NT2/D1 (cell line): ENCODE results near the gene SRGAP3.

Experiments
- DNase-seq: peaks from one replicate; pipeline ENCODE4 v3.0.0-alpha.2; 2011; ENCODE audit warnings: low read depth, low spot score
- H3K27me3 ChIP-seq: 2 replicates; pipeline ENCODE4 v1.6.0; 2011; ENCODE audit warnings: mild to moderate bottlenecking; ENCODE audit not compliant: insufficient read length, insufficient read depth
- H3K36me3 ChIP-seq: 2 replicates; pipeline ENCODE4 v1.6.1; 2011; ENCODE audit warnings: mild to moderate bottlenecking, low read length, mixed read lengths; ENCODE audit not compliant: insufficient read depth, insufficient read length
- H3K4me1 ChIP-seq: 2 replicates; pipeline ENCODE4 v1.5.1; 2011; ENCODE audit not compliant: insufficient read depth, insufficient read length
- H3K4me3 ChIP-seq: 2 replicates; pipeline ENCODE4 v1.5.1; 2011; ENCODE audit warnings: low read depth; ENCODE audit not compliant: insufficient read length
- H3K9ac ChIP-seq: 2 replicates; pipeline ENCODE4 v1.6.0; 2011; ENCODE audit warnings: low read depth; ENCODE audit not compliant: insufficient read length
- H3K9me3 ChIP-seq: 2 replicates; pipeline ENCODE4 v1.5.1; 2011; ENCODE audit warnings: mild to moderate bottlenecking, low read length; ENCODE audit not compliant: insufficient read depth
- SUZ12 ChIP-seq: IDR thresholded peaks from 2 replicates; pipeline ENCODE4 v1.6.1; 2011; ENCODE audit not compliant: insufficient read length, insufficient read depth; ENCODE audit errors: extremely low read depth
- YY1 ChIP-seq: IDR thresholded peaks from 2 replicates; pipeline ENCODE4 v1.6.1; 2011; ENCODE audit not compliant: insufficient read length, insufficient read depth
- ZNF274 ChIP-seq: IDR thresholded peaks from 2 replicates; pipeline ENCODE4 v1.6.1; 2011; ENCODE audit warnings: mild to moderate bottlenecking, low read depth, low read length

The SRGAP3 gene

GRCh38 chr3:9111866-9112265 lies 137.6 kb downstream of the SRGAP3 start:
- H3K4me1 ChIP-seq, result peaks cover 10% of the 10 kb centered on the region
- TF ChIP-seq ZNF274 (no peak), YY1 (no peak), SUZ12 (no peak)
- no peak overlapping the region for H3K9ac ChIP-seq
- no peaks in the 10 kb centered on the region for H3K36me3 ChIP-seq
- no peaks in the 10 kb centered on the region for H3K9me3 ChIP-seq
- no peaks in the 10 kb centered on the region for H3K27me3 ChIP-seq
- no peak overlapping the region for H3K4me3 ChIP-seq
- DNase-seq, result no peak

GRCh38 chr3:9111417-9111816 lies 138.0 kb downstream of the SRGAP3 start:
- DNase-seq, result no peak
- Histone ChIP-seq H3K9me3 (no peaks in the 10 kb centered on the region), H3K9ac (no peak overlapping the region), H3K4me3 (no peak overlapping the region), H3K4me1 (peaks cover 10% of the 10 kb centered on the region), H3K27me3 (no peaks in the 10 kb centered on the region), H3K36me3 (no peaks in the 10 kb centered on the region)
- TF ChIP-seq YY1, result no peak

GRCh38 chr3:9110802-9111201 lies 138.6 kb downstream of the SRGAP3 start:
- DNase-seq, result no peak
- Histone ChIP-seq H3K4me1 (peaks cover 10% of the 10 kb centered on the region), H3K36me3 (no peaks in the 10 kb centered on the region), H3K27me3 (no peaks in the 10 kb centered on the region), H3K4me3 (no peak overlapping the region), H3K9me3 (no peaks in the 10 kb centered on the region), H3K9ac (no peak overlapping the region)
- TF ChIP-seq SUZ12, result no peak

- H3K27me3 ChIP-seq, result no peaks in the 10 kb centered on the region
- TF ChIP-seq YY1, result no peak
- no peak for TF ChIP-seq ZNF274
- TF ChIP-seq SUZ12, result no peak
- no peak for DNase-seq
- no peak overlapping the region for H3K4me3 ChIP-seq
- H3K4me1 ChIP-seq, result peaks cover 10% of the 10 kb centered on the region
- H3K9ac ChIP-seq, result no peak overlapping the region
- H3K9me3 ChIP-seq, result no peaks in the 10 kb centered on the region
- no peaks in the 10 kb centered on the region for H3K36me3 ChIP-seq
Measured at GRCh38 chr3:9110316-9110715, 139.1 kb downstream of the SRGAP3 start.

GRCh38 chr3:9109568-9109914 lies 139.9 kb downstream of the SRGAP3 start:
- no peaks in the 10 kb centered on the region for H3K9me3 ChIP-seq
- DNase-seq, result no peak
- H3K4me1 ChIP-seq, result peaks cover 15% of the 10 kb centered on the region
- no peak overlapping the region for H3K4me3 ChIP-seq
- H3K36me3 ChIP-seq, result no peaks in the 10 kb centered on the region
- H3K9ac ChIP-seq, result no peak overlapping the region
- H3K27me3 ChIP-seq, result no peaks in the 10 kb centered on the region
- no peak for TF ChIP-seq SUZ12
- no peak for TF ChIP-seq YY1
- no peak for TF ChIP-seq ZNF274

GRCh38 chr3:9108876-9109567 lies 140.4 kb downstream of the SRGAP3 start:
- Histone ChIP-seq H3K4me3 (no peak overlapping the region), H3K9ac (no peak overlapping the region), H3K4me1 (peaks cover 18% of the 10 kb centered on the region), H3K27me3 (no peaks in the 10 kb centered on the region), H3K9me3 (no peaks in the 10 kb centered on the region), H3K36me3 (no peaks in the 10 kb centered on the region)
- DNase-seq, result no peak
- TF ChIP-seq SUZ12 (no peak), YY1 (no peak), ZNF274 (no peak)

GRCh38 chr3:9107738-9108137 lies 141.7 kb downstream of the SRGAP3 start:
- Histone ChIP-seq H3K9me3 (no peaks in the 10 kb centered on the region), H3K4me3 (no peak overlapping the region), H3K9ac (no peak overlapping the region), H3K27me3 (no peaks in the 10 kb centered on the region), H3K36me3 (no peaks in the 10 kb centered on the region), H3K4me1 (peaks cover 23% of the 10 kb centered on the region)
- no peak for DNase-seq
- TF ChIP-seq YY1, result no peak

- TF ChIP-seq SUZ12 (no peak), ZNF274 (no peak), YY1 (no peak)
- peak; percentile 56 for DNase-seq
Measured at GRCh38 chr3:9105421-9105820, 144.0 kb downstream of the SRGAP3 start.

More at GRCh38 chr3:9105421-9105820, 144.0 kb downstream of the SRGAP3 start:
- Histone ChIP-seq H3K9ac (no peak overlapping the region), H3K27me3 (no peaks in the 10 kb centered on the region), H3K36me3 (no peaks in the 10 kb centered on the region), H3K4me1 (peaks cover 26% of the 10 kb centered on the region), H3K4me3 (no peak overlapping the region), H3K9me3 (no peaks in the 10 kb centered on the region)
